Upper lobe of left lung (tissue), 6 donors: ENCODE measurements around the gene RWDD4. TPM values are rescaled to one million over a fixed set of nuclear protein-coding genes. Genes with fewer than 3 reads are reported as not detected.
"Not testable (repeated sequence)": the region's sequence is repeated elsewhere in the genome, so short reads cannot be mapped to it uniquely, and the experiment has no call there.

Source experiments
- ATAC-seq, 2 donors: fragments of 200-7000 bp; cut with Tn5 transposase; one replicate each; pipeline ENCODE4 v1.9.1; 2022; ENCODE audit warnings: mild to moderate bottlenecking in 2 of 2, moderate library complexity in 2 of 2; ENCODE audit not compliant: low FRiP score in 2 of 2
- DNase-seq, 2 donors: peaks; one replicate each; pipeline ENCODE4 v3.0.0-alpha.2; 2019 to 2020
- H3K27ac ChIP-seq, 4 donors: fragments of 200-600 bp; sonication (generic); one replicate each; pipeline ENCODE4 v1.5.1; 2016 to 2019
- H3K27me3 ChIP-seq, 4 donors: fragments of 200-600 bp; sonication (generic); one replicate each; pipeline ENCODE4 v1.5.1; 2017 to 2019
- H3K36me3 ChIP-seq, 4 donors: fragments of 200-600 bp; sonication (generic); one replicate each; pipeline ENCODE4 v1.5.1; 2016 to 2019
- H3K4me1 ChIP-seq, 4 donors: fragments of 200-600 bp; sonication (generic); one replicate each; pipeline ENCODE4 v1.5.1; 2018 to 2019
- H3K4me3 ChIP-seq, 4 donors: fragments of 200-600 bp; sonication (generic); one replicate each; pipeline ENCODE4 v1.5.1; 2017 to 2019; ENCODE audit warnings: mild to moderate bottlenecking in 2 of 4, moderate library complexity in 1 of 4
- H3K9me3 ChIP-seq, 4 donors: fragments of 200-600 bp; sonication (generic); one replicate each; pipeline ENCODE4 v1.5.1; 2018 to 2019
- CTCF ChIP-seq, 6 experiments: fragments of 450-650 bp in 4 of 6; fragments of 200-600 bp in 2 of 6; sonication (generic) in 2 of 6; IDR thresholded peaks; one replicate each; pipeline ENCODE4 v1.5.1; 2016 to 2019; ENCODE audit warnings: antibody characterized with exemption in 6 of 6
- EP300 ChIP-seq, 4 donors: sonication (generic); formaldehyde crosslinking; IDR thresholded peaks; one replicate each; pipeline ENCODE4 v1.5.1; 2017; ENCODE audit warnings: antibody characterized with exemption in 4 of 4, control low read depth in 2 of 4
- POLR2A ChIP-seq, 4 donors: fragments of 450-650 bp; IDR thresholded peaks; one replicate each; pipeline ENCODE4 v1.5.1; 2016 to 2017; ENCODE audit warnings: antibody characterized with exemption in 4 of 4, mild to moderate bottlenecking in 2 of 4
- POLR2AphosphoS5 ChIP-seq, 2 donors: sonication (generic); formaldehyde crosslinking; IDR thresholded peaks; one replicate each; pipeline ENCODE4 v1.5.1; 2017; ENCODE audit warnings: antibody characterized with exemption in 2 of 2
- WGBS, 2 donors: methylation state at CpG; one replicate each; pipeline ENCODE4 v1.1.5; 2017 to 2018; 5-methylcytosine and 5-hydroxymethylcytosine counted together
- total RNA-seq, 6 donors: library from RNA; depleted of rRNA in 4 of 6; stranded (reverse); fragments of >200 nt in 4 of 6; gene quantifications; one replicate each; pipeline versions ENCODE4 v1.1.0 to v1.2.1, GENCODE V29; 2016 to 2021
- donor health status: DM: no; HTN: no; CAD: no; lungs with moderate emphysema.
- donor health status: DM: no; HTN: yes; CAD: no; lungs with severe emphysema.

Gene RWDD4
- total RNA-seq, 6 donors from 2014 or later = 2.1 to 16.7 (median 14.4) TPM

- peaks cover 0 to 6% (median 0%) of the 10 kb centered on the region in 4 donors for H3K4me1 ChIP-seq
- ATAC-seq (peak in 1 of 2 donors; percentile 41), DNase-seq (no peak)
- H3K36me3 ChIP-seq = no peaks in the 10 kb centered on the region
- no peaks in the 10 kb centered on the region for H3K9me3 ChIP-seq
- TF ChIP-seq POLR2A (IDR thresholded peaks at IDR 0.05) (no peak), EP300 (IDR thresholded peaks at IDR 0.05) (no peak), POLR2AphosphoS5 (IDR thresholded peaks at IDR 0.05) (no peak), CTCF (IDR thresholded peaks at IDR 0.05) (no peak)
- WGBS, 2 donors = 88 to 90% methylated on average over 11 of the region's 11 CpGs
- H3K27ac ChIP-seq = no peak overlapping the region
- no peak overlapping the region for H3K4me3 ChIP-seq
- H3K27me3 ChIP-seq = no peaks in the 10 kb centered on the region
These were observed 25.2 kb downstream of the RWDD4 start for GRCh38 chr4:183633476-183634400.

- no peak overlapping the region for H3K4me3 ChIP-seq
- 92 to 95% methylated on average over 7 to 12 of the region's 12 CpGs for WGBS, 2 donors
- H3K27me3 ChIP-seq = no peaks in the 10 kb centered on the region
- ATAC-seq = no peak
- TF ChIP-seq CTCF (IDR thresholded peaks at IDR 0.05) (no peak), EP300 (IDR thresholded peaks at IDR 0.05) (no peak), POLR2A (IDR thresholded peaks at IDR 0.05) (no peak), POLR2AphosphoS5 (IDR thresholded peaks at IDR 0.05) (no peak)
- no peaks in the 10 kb centered on the region for H3K36me3 ChIP-seq
- H3K9me3 ChIP-seq = no peaks in the 10 kb centered on the region
- H3K27ac ChIP-seq = no peak overlapping the region
- DNase-seq = no peak
- peaks cover 0 to 6% (median 0%) of the 10 kb centered on the region in 4 donors for H3K4me1 ChIP-seq
These were observed 26.3 kb downstream of the RWDD4 start for GRCh38 chr4:183632689-183633088.

- Histone ChIP-seq H3K36me3 (no peaks in the 10 kb centered on the region), H3K27me3 (no peaks in the 10 kb centered on the region), H3K9me3 (no peaks in the 10 kb centered on the region), H3K27ac (no peak overlapping the region), H3K4me1 (no peaks in the 10 kb centered on the region), H3K4me3 (no peak overlapping the region)
- TF ChIP-seq CTCF (IDR thresholded peaks at IDR 0.05) (no peak), POLR2AphosphoS5 (IDR thresholded peaks at IDR 0.05) (no peak), POLR2A (IDR thresholded peaks at IDR 0.05) (no peak), EP300 (IDR thresholded peaks at IDR 0.05) (no peak)
- DNase-seq = no peak
- 75 to 78% methylated on average over 11 of the region's 11 CpGs for WGBS, 2 donors
- ATAC-seq = no peak
These were observed 27.3 kb downstream of the RWDD4 start for GRCh38 chr4:183631577-183632198.

- DNase-seq = no peak
- ATAC-seq = no peak
- no peak for TF ChIP-seq EP300 (IDR thresholded peaks at IDR 0.05)
- no peak for TF ChIP-seq POLR2A (IDR thresholded peaks at IDR 0.05)
- no peak for TF ChIP-seq CTCF (IDR thresholded peaks at IDR 0.05)
- TF ChIP-seq POLR2AphosphoS5 (IDR thresholded peaks at IDR 0.05) = no peak
These were observed 30.9 kb downstream of the RWDD4 start for GRCh38 chr4:183627979-183628588.

GRCh38 chr4:183627286-183627685, 31.7 kb downstream of the RWDD4 start:
- H3K36me3 ChIP-seq, H3K4me1 ChIP-seq, ATAC-seq, H3K27me3 ChIP-seq, H3K27ac ChIP-seq, DNase-seq, H3K4me3 ChIP-seq, H3K9me3 ChIP-seq: not testable (repeated sequence)
- WGBS, 2 donors = 89 to 93% methylated on average over 5 of the region's 5 CpGs

More at GRCh38 chr4:183627979-183628588, 30.9 kb downstream of the RWDD4 start:
- Histone ChIP-seq H3K27ac (no peak overlapping the region), H3K36me3 (no peaks in the 10 kb centered on the region), H3K4me3 (no peak overlapping the region), H3K9me3 (no peaks in the 10 kb centered on the region), H3K27me3 (no peaks in the 10 kb centered on the region), H3K4me1 (no peaks in the 10 kb centered on the region)
- 83 to 89% methylated on average over 11 to 12 of the region's 12 CpGs for WGBS, 2 donors
